Measurements from ENCODE around the gene SPDYE16. TPM values are rescaled to one million over a fixed set of nuclear protein-coding genes. Genes with fewer than 3 reads are reported as not detected.

The SPDYE16 gene
- total RNA-seq, 3 donors from 2014 or later, result 0.20 to 0.51 TPM; not detected in 1

Other genes starting within 250 kb of the SPDYE16 start
- gene HSPB1, start 240.6 kb downstream of the SPDYE16 start, total RNA-seq, result 100 to 1,000 TPM; 207 to 840 (median 310) TPM
- gene YWHAG, start 184.3 kb downstream of the SPDYE16 start, total RNA-seq, result 100 to 1,000 TPM in 2 of 3 donors, 10 to 100 TPM in 1; 74.3 to 114 (median 102) TPM
- under 1 TPM in 2 of 3 donors, not detected in 1; 0.32 to 0.72 TPM for gene SSC4D, start 133.6 kb downstream of the SPDYE16 start, total RNA-seq
- 10 to 100 TPM in 2 of 3 donors, 1 to 10 TPM in 1; 4.4 to 16.1 (median 10.8) TPM for gene ZP3, start 118.3 kb downstream of the SPDYE16 start, total RNA-seq
- 10 to 100 TPM; 52.3 to 91.6 (median 83.7) TPM for gene DTX2, start 81.6 kb downstream of the SPDYE16 start, total RNA-seq
- 1 to 10 TPM; 2.2 to 4.3 (median 3.6) TPM for gene UPK3B, start 32.7 kb downstream of the SPDYE16 start, total RNA-seq
- 10 to 100 TPM; 10.9 to 17.4 (median 17.3) TPM for gene POMZP3, start 84.0 kb upstream of the SPDYE16 start, total RNA-seq

Data from mucosa of descending colon (tissue), 3 donors.